Measurements from ENCODE around the gene FUT7. TPM values are rescaled to one million over a fixed set of nuclear protein-coding genes. Genes with fewer than 3 reads are reported as not detected.

Gene FUT7
- total RNA-seq, 1 experiment from 2014 or later: not detected

GRCh38 chr9:137011907-137012675 is 19.8 kb downstream of the FUT7 start (continued):
- no peak for TF ChIP-seq YY1 (IDR thresholded peaks at IDR 0.05; ENCODE audit: extremely low read depth, insufficient replicate concordance, low read depth, low read length)
- no peak for TF ChIP-seq SIN3A (IDR thresholded peaks at IDR 0.05; ENCODE audit: low read depth)
- no peak for TF ChIP-seq POLR2AphosphoS5 (IDR thresholded peaks at IDR 0.05; ENCODE audit: low read depth, low read length)
- no peak for TF ChIP-seq SRF (IDR thresholded peaks at IDR 0.05; ENCODE audit: low read depth)
- no peak for TF ChIP-seq ELF1 (IDR thresholded peaks at IDR 0.05; ENCODE audit: borderline replicate concordance, low read depth)
- TF ChIP-seq CEBPB (IDR thresholded peaks at IDR 0.05; ENCODE audit: low read depth): no peak
- no peak for TF ChIP-seq CBX3 (IDR thresholded peaks at IDR 0.05; ENCODE audit: low read depth)

DNA sequence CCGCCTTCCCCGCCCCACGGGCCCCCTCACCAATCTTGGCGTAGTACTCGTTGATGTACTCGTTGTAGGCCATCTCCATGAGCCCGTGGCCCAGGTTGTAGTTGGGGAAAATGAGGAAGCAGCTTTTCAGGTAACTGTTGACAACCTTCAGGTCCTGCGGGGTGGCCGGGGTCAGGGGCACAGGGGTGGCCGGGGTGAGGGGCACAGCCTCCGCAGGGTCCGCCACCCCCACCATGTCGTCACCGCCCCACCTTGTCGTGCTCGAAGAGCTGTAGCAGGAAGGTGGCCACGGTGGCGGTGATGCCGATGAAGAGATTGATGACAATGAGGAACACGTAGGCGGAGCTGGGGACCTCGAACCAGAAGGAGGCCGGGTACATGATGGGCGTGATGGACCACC is 20.7 kb downstream of the FUT7 start:
- ChIA-PET CTCF (no interaction called here), RAD21 (ENCODE audit: low non-redundant PET in 1 of 2, low total read pairs in 2 of 2, uncharacterized antibody in 2 of 2, unreplicated experiment in 2 of 2) (no interaction called here), POLR2A (no interaction called here)
- BruUV-seq (replicated peaks): no TSS peak
- no peak overlapping the region for H3K27ac ChIP-seq (ENCODE audit: low read depth, low read length)
- TF ChIP-seq MAX (IDR thresholded peaks at IDR 0.05): no peak
- TF ChIP-seq CEBPB (IDR thresholded peaks at IDR 0.05; ENCODE audit: low read depth): no peak
- TF ChIP-seq, protein P1, sequence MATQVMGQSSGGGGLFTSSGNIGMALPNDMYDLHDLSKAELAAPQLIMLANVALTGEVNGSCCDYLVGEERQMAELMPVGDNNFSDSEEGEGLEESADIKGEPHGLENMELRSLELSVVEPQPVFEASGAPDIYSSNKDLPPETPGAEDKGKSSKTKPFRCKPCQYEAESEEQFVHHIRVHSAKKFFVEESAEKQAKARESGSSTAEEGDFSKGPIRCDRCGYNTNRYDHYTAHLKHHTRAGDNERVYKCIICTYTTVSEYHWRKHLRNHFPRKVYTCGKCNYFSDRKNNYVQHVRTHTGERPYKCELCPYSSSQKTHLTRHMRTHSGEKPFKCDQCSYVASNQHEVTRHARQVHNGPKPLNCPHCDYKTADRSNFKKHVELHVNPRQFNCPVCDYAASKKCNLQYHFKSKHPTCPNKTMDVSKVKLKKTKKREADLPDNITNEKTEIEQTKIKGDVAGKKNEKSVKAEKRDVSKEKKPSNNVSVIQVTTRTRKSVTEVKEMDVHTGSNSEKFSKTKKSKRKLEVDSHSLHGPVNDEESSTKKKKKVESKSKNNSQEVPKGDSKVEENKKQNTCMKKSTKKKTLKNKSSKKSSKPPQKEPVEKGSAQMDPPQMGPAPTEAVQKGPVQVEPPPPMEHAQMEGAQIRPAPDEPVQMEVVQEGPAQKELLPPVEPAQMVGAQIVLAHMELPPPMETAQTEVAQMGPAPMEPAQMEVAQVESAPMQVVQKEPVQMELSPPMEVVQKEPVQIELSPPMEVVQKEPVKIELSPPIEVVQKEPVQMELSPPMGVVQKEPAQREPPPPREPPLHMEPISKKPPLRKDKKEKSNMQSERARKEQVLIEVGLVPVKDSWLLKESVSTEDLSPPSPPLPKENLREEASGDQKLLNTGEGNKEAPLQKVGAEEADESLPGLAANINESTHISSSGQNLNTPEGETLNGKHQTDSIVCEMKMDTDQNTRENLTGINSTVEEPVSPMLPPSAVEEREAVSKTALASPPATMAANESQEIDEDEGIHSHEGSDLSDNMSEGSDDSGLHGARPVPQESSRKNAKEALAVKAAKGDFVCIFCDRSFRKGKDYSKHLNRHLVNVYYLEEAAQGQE (IDR thresholded peaks at IDR 0.05; ENCODE audit: low read depth): no peak
- no peak for TF ChIP-seq RAD21 (IDR thresholded peaks at IDR 0.05; ENCODE audit: low read depth)
- TF ChIP-seq, protein P2, sequence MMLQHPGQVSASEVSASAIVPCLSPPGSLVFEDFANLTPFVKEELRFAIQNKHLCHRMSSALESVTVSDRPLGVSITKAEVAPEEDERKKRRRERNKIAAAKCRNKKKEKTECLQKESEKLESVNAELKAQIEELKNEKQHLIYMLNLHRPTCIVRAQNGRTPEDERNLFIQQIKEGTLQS (IDR thresholded peaks at IDR 0.05): no peak
- no peak for TF ChIP-seq YY1 (IDR thresholded peaks at IDR 0.05; ENCODE audit: extremely low read depth, insufficient replicate concordance, low read depth, low read length)
- no peak for TF ChIP-seq CTCF (IDR thresholded peaks at IDR 0.05 in 2 of 3, conservative IDR thresholded peaks at IDR 0.05 in 1 of 3; ENCODE audit: borderline replicate concordance in 1 of 3, insufficient read depth in 1 of 3, low read depth in 2 of 3, low read length in 2 of 3)
- no peak for TF ChIP-seq POLR2A (IDR thresholded peaks at IDR 0.05; ENCODE audit: borderline replicate concordance, extremely low read depth, insufficient read depth, insufficient read length)
- no peak for TF ChIP-seq CBX3 (IDR thresholded peaks at IDR 0.05; ENCODE audit: low read depth)
- no peak for TF ChIP-seq FOSL1 (IDR thresholded peaks at IDR 0.05; ENCODE audit: low read depth)
- no peaks in the 10 kb centered on the region for H4K20me1 ChIP-seq (ENCODE audit: insufficient read depth)
- H3K4me1 ChIP-seq (ENCODE audit: control insufficient read depth in 1 of 2, insufficient read depth in 2 of 2, low read length in 2 of 2): no peaks in the 10 kb centered on the region
- intact Hi-C loops (cut with micrococcal nuclease): no loop called here
- no peak overlapping the region for H3K4me2 ChIP-seq (ENCODE audit: low read length)
- no peak overlapping the region for H3K4me3 ChIP-seq (replicated peaks in 1 of 2; ENCODE audit: low read depth in 1 of 2, low read length in 2 of 2)
- ATAC-seq (no peak), DNase-seq (ENCODE audit: low read depth, low spot score) (no peak)
- no peak overlapping the region for H3K9ac ChIP-seq (ENCODE audit: low read length)
- H2AFZ ChIP-seq (ENCODE audit: low read depth, low read length, poor library complexity, severe bottlenecking): no peak overlapping the region
- H3K36me3 ChIP-seq (ENCODE audit: control insufficient read depth in 1 of 2, insufficient read depth in 2 of 2, low read length in 2 of 2): peaks cover 10 to 20% of the 10 kb centered on the region in 2 experiments; a peak in 3 of 4 replicates
- no peaks in the 10 kb centered on the region for H3K9me3 ChIP-seq (ENCODE audit: control insufficient read depth in 1 of 2, insufficient read depth in 1 of 2, low read depth in 1 of 2, low read length in 2 of 2)
- H3K79me2 ChIP-seq (ENCODE audit: insufficient read depth, low read length): no peaks in the 10 kb centered on the region
- no peaks in the 10 kb centered on the region for H3K9me2 ChIP-seq (ENCODE audit: insufficient read depth)
- no peaks in the 10 kb centered on the region for H3K27me3 ChIP-seq (ENCODE audit: insufficient read depth, low read length)
